GM18520 (cell line): ENCODE measurements around the gene SMIM32.

Experiments
- ATAC-seq: cut with Tn5 transposase; IDR thresholded peaks from one replicate; pipeline ENCODE4 v1.9.1; 2021; ENCODE audit not compliant: unreplicated experiment

The SMIM32 gene

GRCh38 chr5:136190091-136190720 is 2.8 kb downstream of the SMIM32 start:
- ATAC-seq, result no peak

DNA sequence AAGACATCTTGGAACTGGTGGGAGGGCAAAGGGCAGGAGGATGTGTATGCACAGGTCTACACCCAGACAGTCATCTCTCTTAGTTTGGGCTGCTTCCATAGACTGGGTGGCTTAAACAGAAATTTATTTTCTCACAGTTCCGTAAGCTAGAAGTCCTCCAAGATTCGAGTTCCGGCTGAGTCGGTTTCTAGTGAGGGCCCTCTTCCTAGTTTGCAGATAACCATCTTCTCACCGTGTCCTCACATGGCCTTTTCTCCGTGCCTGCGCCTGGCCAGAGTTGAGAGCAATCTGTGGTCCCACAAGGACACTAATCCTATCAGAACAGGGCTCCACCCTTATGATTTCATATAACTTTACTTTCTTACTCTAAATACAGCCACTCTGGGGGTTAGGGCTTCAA is 4.1 kb downstream of the SMIM32 start:
- no peak for ATAC-seq

DNA sequence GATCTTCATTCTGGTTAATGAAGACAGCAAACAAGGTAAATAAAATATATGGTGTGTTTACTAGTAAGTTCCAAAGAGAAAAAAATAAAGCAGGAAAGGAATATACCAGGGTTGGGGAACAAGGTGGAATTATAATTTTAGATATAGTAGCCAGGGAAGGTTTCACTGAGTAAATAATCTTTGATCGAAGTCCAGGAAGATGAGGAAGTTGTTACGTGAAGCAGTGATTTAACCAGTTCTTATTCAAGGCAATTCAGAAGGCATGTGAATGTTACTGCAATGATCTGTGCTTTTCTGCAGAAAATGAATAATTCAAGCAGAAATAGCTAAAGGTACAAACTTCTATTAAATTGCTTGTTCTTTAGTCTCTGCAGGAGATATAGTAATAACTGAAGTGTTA is 6.2 kb downstream of the SMIM32 start:
- ATAC-seq, result no peak

- ATAC-seq, result no peak
Measured at GRCh38 chr5:136185974-136186665, 6.8 kb downstream of the SMIM32 start.

DNA sequence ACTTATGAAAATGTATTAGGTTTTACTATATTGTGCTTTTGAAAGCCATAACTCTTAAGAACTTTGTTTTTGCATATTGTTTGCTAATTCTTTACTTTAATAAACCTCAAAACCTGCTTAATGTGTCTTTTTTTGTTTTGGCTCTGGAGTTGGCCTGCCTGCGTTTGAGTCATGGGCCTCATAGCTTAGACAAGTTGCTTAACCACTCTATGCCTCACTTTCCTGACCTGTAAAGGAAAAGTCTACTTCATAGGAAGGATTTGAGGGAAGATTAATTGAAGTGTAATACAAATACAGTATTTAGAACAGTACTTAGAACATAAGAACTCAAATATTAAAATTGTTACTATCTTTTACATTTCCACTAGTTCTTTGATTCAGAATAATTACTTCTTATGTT is 10.3 kb downstream of the SMIM32 start:
- no peak for ATAC-seq

DNA sequence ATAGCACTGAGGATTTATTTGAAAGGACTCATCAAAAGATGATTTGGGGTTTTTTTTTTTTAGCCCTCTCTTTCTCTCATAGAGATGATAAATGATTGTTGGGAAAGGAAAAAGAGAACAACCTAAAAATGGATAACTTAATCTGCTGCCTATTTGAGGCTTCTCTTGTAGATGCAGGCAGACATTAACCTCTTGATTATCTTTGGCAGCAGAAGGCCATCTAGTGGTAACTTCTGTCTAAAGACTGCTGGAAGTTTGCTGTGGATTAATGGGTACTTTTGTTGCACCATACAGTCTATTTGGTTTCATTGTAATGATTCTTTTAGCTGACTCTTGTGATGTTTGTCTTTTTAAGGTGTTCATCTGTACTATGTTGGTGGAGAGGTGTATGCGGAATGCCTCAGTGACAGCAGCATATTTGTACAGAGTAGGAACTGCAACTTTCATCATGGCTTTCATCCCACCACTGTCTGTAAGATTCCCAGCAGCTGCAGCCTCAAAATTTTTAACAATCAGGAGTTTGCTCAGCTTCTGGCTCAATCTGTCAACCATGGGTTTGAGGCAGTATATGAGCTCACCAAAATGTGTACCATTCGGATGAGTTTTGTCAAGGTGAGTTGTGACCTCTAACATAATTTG is 18.8 kb downstream of the SMIM32 start:
- ATAC-seq, result peak; percentile 45

DNA sequence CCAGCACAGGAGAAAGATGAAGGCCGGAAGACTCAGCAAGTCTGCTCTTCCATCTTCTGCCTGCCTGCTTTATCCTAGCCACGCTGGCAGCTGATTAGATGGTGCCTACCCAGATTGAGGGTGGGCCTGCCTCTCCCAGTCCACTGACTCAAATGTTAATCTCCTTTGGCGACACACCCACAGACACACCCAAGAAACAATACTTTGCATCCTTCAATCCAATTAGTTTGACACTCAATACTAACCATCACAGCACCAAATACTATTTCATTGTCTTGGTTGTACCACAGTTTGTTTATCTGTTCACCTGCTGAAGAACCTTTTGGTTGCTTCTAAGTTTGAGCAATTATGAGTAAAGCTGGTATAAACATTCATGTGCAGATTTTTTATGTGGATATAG is 23.7 kb downstream of the SMIM32 start:
- ATAC-seq, result no peak

GRCh38 chr5:136166909-136167308 is 26.1 kb downstream of the SMIM32 start:
- ATAC-seq, result no peak

DNA sequence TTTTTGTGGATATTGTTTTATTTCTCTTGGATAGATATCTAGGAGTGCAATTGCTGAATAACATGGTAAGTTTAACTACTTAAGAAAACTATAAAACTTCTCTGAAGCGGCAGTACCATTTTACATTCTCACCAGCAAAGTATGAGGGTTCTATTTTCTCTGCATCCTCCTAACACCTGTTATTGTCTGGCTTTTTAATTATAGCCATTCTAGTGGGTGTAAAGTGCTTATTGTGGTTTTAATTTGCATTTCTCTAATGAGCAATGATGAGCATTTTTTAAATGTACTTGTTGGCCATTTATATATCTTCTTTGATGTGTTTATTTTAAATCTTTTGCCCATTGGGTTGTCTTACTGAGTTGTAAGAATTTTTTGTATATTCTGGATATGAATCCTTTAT is 28.7 kb downstream of the SMIM32 start:
- ATAC-seq, result no peak

- no peak for ATAC-seq
Measured at GRCh38 chr5:136162008-136162407, 31.0 kb downstream of the SMIM32 start.

- no peak for ATAC-seq
Measured at GRCh38 chr5:136159457-136159856, 33.5 kb downstream of the SMIM32 start.

- ATAC-seq, result no peak
Measured at GRCh38 chr5:136157514-136157913, 35.4 kb downstream of the SMIM32 start.

DNA sequence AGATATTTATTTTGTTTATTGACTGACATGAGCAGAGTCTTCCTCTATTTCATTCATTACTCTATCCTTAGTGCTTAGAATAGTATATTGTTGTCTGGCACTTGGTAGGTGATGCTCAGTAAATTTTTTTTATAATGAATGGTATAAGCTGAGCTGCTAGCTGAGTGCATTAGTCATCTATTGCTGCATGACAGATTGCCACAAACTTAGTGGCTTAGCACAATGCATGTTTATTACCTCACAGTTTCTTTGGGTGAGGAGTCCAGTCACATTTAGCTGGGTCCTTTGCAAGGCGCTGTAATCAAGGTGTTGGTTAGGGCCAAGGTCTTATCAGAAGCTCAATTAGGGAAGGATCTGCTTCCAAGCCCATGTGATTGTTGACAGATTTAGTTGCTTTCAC is 37.2 kb downstream of the SMIM32 start:
- no peak for ATAC-seq

DNA sequence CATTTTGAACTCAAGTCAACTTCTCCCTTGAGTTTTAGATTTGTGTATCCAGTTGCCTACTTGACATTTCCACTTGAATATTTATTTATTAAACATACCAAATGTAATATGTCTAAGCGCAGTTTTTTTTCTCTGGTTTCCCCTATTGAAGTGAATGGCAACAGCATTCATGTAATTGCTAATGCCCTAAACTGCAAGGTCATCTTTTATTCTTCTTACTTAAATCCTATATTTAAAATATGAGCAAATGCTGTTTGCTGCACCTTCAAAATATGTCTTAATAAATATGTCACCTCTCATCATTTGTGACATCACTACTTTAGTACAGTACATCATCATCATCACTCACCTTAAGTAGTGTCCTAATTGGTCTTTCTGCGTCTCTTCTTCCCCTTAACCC is 37.9 kb downstream of the SMIM32 start:
- ATAC-seq, result no peak

- no peak for ATAC-seq
Measured at GRCh38 chr5:136153581-136154236, 39.3 kb downstream of the SMIM32 start.

GRCh38 chr5:136149891-136150290 is 43.1 kb downstream of the SMIM32 start:
- no peak for ATAC-seq

GRCh38 chr5:136147632-136148031 is 45.3 kb downstream of the SMIM32 start:
- ATAC-seq, result no peak

DNA sequence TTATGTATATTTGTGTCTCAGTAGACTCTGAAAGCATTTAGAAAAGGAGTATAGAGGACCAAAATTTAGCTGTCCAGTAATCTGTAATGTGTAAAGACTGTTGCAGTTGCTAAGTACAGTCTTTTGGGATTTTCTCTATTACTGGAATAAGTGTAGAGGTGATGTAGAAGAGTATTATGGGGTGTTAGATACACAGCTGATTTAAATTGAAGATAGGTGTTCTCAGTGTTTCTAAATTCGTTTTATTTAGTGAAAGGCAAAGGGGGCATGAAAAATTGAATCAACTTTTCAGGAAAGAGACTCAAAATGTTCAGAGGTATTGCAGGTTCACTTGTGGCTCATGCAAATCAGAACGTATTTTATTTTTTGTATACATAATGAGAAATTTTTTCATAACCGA is 46.8 kb downstream of the SMIM32 start:
- no peak for ATAC-seq

- ATAC-seq, result peak; percentile 40
Measured at GRCh38 chr5:136145030-136145429, 47.9 kb downstream of the SMIM32 start.

DNA sequence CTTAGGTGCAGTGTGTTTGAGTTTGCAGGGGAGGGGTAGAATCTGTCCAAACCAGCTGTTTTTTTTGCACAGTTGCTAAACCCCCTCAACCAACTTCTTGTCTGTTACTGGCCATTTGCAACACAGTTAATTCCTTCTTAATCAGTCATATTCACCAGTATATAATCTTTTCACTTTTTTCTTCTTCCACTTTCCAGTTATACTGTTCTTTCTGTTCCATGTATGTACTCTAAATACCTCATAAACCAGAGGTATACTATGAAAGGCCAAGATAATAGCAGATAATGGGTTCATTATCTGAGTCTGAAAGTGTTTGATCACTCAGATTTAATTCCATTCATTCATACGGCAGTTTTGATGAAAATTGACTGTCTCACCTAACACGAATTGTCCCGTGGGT is 49.2 kb downstream of the SMIM32 start:
- ATAC-seq, result no peak

GRCh38 chr5:136143312-136143711 is 49.6 kb downstream of the SMIM32 start:
- ATAC-seq, result no peak

DNA sequence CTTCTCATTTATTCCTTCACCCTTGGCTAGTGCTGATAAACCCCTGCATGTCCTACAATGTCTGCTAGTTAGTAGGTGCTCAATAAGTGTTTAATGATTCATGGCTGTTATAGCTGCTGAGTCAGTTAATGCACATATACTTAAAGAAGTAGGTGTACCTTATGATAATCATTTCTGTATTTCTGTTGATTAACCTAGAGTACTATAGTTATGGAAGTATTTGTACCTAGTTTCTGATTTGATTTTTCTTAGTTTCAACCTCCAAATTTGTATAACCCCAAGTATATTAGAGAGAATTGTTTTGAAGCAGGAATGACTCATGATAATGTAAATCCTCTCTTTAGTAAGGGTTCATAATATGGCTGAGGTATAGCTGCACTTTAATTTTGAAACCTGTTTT is 51.4 kb downstream of the SMIM32 start:
- ATAC-seq, result peak; percentile 86
